HG02642 (cell line): ENCODE results near the gene NDUFA13.

ENCODE experiments used
- ATAC-seq: cut with Tn5 transposase; IDR thresholded peaks from one replicate; pipeline ENCODE4 v1.9.1; 2021; ENCODE audit warnings: mild to moderate bottlenecking; ENCODE audit not compliant: unreplicated experiment, poor library complexity

Gene NDUFA13

GRCh38 chr19:19506592-19506991 lies 9.4 kb upstream of the NDUFA13 start:
- ATAC-seq, result no peak

- ATAC-seq, result no peak
These were observed 8.7 kb upstream of the NDUFA13 start for GRCh38 chr19:19507354-19507753.

DNA sequence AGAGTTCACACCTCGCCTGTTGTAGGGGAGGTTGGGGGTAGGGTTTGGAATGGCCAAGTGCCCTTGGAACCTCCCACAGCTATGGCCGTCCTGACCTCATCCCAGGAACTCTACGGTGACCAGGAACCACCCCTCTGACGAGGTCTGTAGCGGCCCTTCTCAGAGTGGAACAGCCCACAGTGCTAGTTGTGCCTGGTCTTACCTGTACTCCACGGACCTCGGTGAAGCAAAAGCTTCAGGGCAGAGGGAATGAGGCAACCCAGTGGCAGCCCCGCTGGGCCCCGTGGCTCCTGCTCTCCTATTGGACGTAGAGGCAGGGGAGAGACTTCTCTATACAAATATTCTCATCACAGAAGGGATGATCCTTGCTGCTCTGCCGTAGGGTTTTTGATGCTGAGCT lies 7.8 kb upstream of the NDUFA13 start:
- no peak for ATAC-seq

GRCh38 chr19:19510432-19510831 lies 5.6 kb upstream of the NDUFA13 start:
- ATAC-seq, result no peak

- ATAC-seq, result no peak
These were observed 2.3 kb upstream of the NDUFA13 start for GRCh38 chr19:19513682-19514081.

DNA sequence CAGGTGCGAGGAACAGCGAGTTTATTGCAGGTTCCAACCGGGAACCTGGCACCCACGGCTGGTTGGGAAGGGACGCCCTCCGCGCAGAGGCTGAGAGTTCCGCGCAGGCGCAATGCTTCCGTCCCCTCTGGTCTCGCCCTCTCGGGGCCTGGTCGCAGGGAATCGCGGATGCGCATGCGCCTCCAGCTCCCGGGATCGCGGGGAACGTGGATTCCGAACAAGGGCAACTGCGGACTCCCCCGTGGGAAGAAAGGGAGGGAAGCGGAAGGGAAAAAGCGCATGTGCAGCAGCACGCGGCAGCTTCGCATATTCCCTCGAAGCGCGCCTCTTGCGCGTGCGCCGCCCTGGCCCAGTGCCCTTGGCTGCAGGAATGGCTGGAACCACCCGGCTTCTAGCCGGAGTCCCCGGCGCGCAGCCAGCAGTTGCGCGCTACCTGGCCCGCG lies 1.8 kb upstream of the NDUFA13 start:
- ATAC-seq, result no peak

DNA sequence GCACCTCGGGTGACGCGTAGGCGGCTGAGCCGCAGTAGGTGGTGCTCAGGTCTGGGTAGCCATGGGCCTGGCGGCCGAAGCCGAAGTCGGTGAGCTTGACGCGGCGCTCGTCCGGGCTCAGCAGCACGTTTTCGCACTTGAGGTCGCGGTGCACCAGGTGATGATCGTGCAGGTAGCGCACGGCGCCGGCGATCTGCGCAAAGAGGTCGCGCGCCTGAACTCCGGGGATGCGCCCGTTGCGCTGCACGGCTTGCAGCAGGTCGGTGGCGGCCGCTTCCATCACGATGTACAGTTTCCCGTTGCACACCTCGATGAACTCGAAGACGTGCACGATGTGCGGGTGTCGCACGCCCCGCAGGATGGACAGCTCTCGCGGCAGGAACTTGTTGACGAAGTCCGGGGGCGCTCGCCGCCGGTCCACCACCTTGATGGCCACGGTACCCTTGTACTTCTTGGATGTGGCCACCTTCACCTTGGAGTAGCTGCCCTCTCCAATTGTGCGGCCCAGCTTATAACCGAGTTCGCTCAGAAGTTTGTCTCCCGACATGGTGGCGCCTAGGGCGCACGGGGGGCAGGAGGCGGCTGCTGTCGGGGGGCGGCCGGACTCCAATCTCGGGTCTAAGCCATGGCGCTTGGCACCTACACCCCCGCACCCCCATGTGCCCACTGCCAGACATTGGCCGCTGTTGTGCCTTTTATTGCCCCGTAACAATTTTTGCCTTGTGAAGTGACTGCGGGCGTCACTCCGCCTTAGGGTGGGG lies 964 bp upstream of the NDUFA13 start, which contains the start of gene TSSK6:
Gene TSSK6 (minus strand): TSS at position 668 of the 761 bp plus-strand sequence. CDS start 121 bp downstream, at position 547.
- ATAC-seq, result no peak

DNA sequence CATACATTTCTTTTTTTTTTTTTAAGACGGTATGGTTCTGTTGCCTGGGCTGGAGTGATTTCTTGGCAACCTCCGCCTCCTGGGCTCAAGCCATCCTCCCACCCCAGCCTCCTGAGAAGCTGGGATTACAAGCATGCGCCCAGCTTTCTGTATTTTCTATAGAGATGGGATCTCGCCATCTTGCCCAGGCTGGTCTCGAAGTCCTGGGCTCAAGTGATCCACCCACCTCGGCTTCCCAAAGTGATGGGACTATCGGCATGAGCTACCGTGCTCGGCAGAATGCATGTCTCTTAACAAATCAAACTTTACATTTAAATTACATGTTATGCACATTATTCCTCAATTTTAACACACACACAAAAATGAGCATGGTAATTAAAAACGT lies 1.2 kb downstream of the NDUFA13 start:
- no peak for ATAC-seq

- ATAC-seq, result no peak
These were observed 5.0 kb downstream of the NDUFA13 start for GRCh38 chr19:19520989-19521388.

DNA sequence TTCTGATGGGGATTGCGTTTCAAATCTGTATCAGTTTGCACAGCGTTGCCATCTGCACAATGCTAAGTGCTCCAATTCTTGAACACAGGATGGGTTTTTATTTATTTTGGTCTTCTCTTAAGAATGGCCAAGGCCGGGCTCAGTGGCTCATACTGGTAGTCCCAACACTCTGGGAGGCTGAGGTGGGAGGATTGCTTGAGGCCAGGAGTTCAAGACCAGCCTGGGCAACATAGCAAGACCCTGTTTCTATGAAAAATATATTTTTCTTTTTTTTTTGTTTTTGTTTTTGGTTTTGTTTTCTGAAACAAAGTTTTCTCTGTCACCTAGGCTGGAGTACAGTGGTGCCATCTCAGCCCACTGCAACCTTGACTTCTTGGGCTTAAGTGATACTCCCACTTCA lies 7.2 kb downstream of the NDUFA13 start:
- ATAC-seq, result no peak

DNA sequence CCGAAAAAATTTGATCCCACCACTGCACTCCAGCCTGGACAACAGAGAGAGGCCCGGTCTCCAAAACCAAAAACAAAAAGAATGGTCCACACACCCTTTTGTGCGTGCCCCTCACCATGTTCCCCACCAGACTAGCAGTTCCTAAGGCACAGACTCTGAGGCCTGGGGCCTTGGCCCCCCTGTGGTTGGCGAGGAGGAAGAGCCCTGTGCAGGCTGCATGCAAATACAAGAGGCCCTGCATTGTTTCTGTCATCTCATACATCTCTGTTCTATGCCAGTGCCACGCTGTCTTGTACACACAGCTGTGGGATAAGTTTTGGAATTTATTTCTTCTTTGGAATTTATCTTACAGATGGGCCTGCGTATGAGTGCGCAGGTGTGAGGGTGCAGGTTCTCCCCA lies 8.0 kb downstream of the NDUFA13 start:
- peak; percentile 39 for ATAC-seq

GRCh38 chr19:19525611-19526380 lies 9.8 kb downstream of the NDUFA13 start:
- no peak for ATAC-seq

DNA sequence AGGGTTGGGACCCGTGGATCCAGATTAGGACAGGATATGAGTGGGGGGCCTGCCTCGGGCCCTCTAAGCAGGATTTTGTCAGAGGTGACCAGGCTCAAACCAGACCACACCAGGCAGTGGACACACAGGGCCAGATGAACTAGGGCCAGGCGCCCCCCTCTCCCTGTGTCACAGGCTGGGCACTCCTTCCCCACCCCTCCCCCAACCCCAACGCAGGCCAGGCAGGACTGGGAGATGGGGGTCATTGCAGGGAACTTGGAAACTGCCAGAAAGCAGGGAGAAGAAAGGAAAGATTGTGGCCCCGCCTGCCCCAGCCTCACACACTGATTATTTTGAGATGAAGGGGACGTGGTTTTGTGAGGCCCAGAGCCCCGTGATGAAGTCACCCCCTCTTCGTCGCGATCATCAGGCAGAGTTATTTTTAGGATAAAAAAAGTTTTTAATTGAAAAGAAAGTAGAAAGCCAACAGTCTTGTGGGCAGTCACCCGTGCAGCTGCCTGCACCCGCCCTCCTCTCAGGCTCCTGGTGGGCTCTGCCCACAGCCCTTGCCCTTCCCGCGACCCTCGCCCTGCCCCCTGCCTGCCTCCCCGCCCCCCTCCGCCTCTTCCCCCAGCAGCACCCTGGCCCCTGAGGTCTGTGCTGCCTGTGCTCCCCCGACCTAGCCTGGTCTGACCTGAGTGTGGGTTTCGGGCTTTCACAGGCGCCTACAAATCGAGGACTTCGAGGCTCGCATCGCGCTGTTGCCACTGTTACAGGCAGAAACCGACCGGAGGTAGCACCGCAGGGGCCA lies 10.8 kb downstream of the NDUFA13 start:
- ATAC-seq, result no peak

- no peak for ATAC-seq
These were observed 11.3 kb downstream of the NDUFA13 start for GRCh38 chr19:19527371-19527656.

DNA sequence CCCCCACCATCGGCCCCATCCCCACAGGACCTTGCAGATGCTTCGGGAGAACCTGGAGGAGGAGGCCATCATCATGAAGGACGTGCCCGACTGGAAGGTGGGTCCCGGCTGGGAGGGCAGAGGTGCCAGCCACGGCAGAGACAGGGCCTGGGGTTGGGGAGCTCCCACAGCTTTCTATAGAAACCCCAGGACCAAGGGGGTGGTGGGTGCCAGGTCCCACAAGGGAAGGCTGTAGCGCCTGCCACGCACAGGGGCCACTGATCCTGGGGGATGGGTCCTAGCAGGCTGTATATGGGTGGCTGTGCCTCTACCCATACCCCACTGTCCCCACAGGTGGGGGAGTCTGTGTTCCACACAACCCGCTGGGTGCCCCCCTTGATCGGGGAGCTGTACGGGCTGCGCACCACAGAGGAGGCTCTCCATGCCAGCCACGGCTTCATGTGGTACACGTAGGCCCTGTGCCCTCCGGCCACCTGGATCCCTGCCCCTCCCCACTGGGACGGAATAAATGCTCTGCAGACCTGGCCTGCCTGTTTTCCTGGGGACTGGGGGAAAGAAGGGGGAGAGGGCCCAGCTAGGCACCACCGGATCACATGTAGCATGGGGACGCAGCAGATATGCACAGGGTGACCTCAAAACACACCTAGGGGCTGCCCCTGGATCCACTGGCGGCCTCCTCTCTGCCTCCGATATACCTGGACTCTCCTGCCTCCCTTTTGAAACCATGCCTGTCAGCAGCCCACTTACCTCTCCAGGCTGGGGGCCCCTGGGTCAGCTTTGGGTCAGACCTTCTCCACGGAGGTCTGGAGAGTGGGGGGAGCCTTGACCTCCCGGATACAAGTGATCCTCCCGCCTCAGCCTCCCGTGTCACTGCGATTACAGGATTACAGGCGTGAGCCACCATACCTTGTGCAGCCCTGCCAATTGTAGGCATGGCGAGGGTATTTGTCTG lies 11.9 kb downstream of the NDUFA13 start:
- ATAC-seq, result no peak

DNA sequence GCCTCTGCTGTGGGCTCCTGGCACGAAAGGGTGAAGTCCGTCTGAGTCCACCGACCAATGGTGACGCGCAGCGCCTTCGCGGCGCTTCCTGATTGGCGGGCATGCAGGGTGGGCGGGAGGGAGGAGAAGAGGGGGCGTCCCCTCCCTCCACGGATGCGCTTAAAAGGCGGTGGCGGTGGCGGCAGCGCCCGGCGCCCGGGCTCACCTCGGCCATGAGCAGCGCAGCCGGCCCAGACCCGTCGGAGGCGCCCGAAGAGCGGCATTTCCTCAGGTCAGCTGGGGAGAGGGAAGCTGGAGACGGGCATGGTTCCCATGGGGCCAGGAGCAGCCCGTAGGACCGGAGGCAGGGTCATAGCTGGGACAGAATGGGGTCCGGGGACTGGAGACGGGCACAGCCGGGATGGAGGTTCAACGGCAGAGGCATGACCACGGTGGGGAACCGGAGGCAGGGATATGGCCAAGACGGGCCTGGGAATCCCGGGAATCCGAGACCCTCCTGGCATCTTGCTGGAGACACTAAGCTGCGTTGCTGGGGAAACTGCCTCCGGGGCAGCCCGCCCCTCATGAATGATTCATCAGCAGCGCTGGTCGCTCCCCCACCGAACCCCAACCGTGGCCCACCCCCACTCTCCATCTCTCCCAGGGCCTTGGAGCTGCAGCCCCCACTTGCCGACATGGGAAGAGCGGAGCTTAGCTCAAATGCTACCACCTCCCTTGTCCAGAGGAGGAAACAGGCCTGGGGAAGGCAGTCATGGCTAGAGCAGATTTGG lies 12.9 kb downstream of the NDUFA13 start, which contains the start of gene YJEFN3:
Gene YJEFN3 (plus strand): TSS at position 191 of the 770 bp plus-strand sequence. CDS start 22 bp downstream, at position 213.
- no peak for ATAC-seq

- no peak for ATAC-seq
These were observed 13.9 kb downstream of the NDUFA13 start for GRCh38 chr19:19529783-19530422.

DNA sequence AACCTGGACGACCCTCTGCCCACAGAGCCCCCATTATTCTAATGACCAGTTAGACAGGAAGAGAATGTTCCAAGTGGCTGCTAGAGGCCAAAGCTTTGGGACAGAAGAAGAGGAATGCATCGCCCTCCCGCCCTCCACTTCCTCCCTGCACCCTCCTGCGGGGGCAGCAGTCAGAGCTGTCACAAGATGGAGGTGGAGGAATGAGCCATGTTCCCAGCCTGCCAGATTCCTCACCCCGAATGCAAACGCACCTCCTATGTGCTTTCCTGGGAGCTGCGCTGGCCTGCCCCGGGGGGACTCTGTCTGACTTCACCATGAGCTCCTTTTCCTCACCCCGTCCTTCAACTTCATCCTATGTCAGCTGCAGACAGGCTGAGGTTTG lies 14.4 kb downstream of the NDUFA13 start:
- ATAC-seq, result no peak

GRCh38 chr19:19530889-19531288 lies 14.9 kb downstream of the NDUFA13 start:
- no peak for ATAC-seq
